Activated naive CD4-positive, alpha-beta T cell treated with anti-CD3 and anti-CD28 coated beads, Interleukin-2, amount 50 U/mL, for 16 hours (primary cell): Measurements from ENCODE around the gene KLHL29.

Experiments
- DNase-seq: peaks from one replicate; pipeline ENCODE4 v3.0.0-alpha.2; 2020

KLHL29 gene

GRCh38 chr2:23666980-23667357 is 282.0 kb downstream of the KLHL29 start:
- no peak for DNase-seq

DNA sequence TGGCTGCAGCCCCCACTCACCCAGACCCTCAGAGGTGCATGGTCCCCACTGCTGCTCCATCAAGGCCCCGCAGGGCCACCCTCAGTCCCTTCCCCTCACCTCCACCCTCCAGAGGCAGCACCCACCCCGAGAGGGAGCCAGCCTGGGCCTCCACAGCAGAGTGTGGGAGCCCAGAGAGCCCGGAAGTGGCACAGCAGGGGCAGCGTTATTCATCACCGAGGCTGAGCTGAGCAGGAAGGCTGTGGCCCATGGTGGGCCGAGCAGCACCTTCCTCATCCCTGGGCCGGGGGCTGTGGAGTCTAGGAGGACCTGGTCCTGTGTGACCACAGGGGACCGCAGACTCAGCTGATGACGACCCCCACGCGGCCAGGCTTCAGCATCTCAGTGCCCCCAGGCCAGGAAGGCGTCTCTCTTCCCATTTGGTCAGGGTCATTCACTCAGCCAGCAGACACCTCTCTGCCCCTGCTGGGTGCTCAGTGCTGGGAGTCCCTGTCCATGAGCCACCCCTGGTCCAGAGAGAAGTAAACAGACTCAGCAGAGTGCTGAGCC is 283.9 kb downstream of the KLHL29 start:
- no peak for DNase-seq

DNA sequence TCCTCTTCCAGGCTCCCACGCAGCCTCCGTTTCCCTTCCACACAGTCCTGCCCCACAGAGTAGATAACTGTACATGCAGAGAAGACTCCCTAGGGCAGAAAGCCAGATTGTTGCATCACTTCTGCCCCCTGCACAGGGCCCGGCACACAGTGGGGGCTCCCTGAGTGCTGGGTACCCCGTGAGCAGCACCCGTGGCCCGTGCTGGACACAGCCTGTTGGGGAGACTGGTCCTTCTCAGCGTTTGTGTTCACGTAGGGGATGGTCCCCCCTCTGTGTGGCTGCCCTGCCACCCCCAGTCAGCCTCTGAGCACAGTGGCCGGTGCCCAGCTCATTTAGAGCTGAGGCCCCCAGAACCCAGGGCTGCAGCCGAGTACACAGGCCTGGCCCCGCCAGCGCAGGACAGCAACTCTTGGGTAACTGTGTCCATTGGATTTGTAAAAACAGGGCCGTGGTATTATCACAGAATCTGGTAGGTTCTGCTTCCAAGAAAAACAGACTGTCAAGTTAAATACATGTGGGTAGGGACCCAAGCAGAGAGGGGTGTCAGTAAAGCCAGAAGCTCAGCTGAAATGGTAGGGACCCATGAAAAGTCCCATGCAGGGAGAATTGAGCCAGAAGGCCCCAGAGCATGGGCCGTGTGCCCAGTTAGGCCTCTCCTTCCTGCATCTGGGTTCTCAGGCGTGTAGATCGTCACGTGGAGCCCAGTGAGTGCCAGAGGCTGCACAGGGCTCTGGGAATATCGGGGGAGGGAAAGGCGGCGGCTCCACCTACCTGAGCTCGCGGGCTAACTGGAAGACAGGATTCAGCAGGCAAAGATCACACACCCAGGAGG is 284.6 kb downstream of the KLHL29 start:
- DNase-seq: no peak

- no peak for DNase-seq
Observed at GRCh38 chr2:23670245-23670592, 285.2 kb downstream of the KLHL29 start.

DNA sequence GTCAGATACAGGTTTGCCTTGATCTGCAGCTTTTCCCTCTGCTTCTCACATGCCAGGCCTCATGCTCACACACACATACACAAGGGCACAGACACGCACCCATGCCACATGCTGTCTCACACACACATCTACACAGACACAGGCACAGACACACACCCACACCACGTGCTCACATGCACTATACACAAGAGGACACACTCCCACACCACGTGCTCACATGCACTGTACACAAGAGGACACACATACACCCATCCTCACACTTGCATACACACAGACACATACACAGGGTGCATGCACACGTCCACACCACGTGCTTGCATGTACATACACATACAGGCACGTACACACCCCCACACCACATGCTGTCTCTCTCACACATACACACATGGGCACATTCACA is 288.1 kb downstream of the KLHL29 start:
- DNase-seq: no peak

GRCh38 chr2:23673830-23674679 is 289.1 kb downstream of the KLHL29 start:
- no peak for DNase-seq

DNA sequence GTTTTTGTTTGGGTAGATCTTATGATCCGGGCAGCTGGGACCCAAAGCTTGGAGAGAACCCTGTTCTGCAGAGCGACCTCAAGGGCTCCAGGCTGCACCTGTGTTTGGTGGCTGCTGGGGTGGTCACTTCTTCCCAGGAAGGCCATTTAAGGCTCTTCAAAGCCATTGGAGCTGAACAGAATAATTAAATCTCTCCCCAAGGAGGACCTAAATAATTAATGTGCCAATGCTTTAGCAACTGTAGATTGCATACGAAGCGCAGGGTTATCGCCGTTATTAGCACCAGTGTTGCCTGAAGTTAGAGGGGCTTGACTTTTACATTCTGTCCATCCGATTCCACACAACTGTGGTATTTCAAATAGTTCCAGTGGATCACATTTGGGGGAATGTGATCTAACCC is 290.5 kb downstream of the KLHL29 start:
- no peak for DNase-seq

- DNase-seq: no peak
Observed at GRCh38 chr2:23677836-23678235, 292.9 kb downstream of the KLHL29 start.

- no peak for DNase-seq
Observed at GRCh38 chr2:23679044-23679443, 294.1 kb downstream of the KLHL29 start.

GRCh38 chr2:23680951-23681350 is 296.0 kb downstream of the KLHL29 start:
- no peak for DNase-seq

DNA sequence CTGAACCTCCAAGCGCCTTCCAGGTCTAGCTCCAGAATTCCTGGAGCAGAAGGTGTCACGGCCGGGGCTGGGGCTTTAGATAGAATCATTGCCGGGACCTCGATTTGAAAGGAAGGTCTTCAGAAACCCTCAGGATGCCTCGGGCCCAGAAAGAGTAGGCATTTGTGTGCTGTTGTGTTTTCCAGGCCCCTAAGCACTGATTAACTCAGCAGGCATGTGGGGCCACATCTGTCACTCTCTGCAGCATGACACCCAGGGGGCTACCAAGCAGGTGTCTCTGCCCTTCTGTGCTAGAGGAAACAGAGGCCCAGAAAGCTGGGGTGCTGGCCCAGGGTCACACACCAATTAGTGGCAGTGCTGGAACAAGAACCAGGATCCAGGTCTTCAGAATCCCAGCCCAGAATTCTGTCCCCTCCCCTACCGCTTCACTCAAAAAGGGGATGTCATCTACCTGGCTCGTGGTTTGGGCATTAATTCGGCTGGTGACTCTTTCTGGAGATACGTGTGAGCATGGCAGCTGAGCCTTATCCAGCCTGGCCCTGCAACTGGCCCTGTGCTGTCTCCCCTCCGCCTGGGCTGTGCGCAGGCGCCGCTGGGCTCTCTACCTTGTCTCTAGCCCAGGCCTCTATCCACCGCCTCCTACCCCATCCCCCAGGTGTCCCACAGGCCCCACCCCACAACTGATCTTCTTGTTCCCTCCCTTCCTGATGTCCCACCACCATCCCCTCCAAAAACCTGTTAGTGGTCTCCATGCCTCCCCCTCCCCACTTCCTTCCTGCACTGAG is 296.6 kb downstream of the KLHL29 start:
- DNase-seq: no peak

GRCh38 chr2:23682481-23682880 is 297.5 kb downstream of the KLHL29 start:
- DNase-seq: no peak

DNA sequence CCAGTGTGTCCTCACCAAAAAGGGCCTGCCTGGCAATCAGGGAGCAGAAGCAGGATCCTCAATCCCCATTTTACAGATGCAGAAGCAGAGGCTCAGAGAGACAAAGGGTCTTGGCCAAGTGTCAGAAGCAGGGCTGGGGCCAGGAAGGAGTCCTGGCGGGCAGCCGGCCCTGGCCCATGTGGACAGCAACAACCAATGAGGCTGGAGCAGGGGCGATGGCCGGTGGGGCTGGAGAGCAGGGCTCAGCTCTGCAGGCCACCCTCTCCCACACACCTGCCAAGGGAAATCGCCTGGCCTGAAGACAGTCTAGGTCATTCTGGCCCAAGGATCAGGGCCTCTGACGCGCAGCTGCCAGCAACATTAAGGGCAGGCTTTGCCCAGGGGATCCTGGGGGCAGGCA is 298.0 kb downstream of the KLHL29 start:
- no peak for DNase-seq

- DNase-seq: no peak
Observed at GRCh38 chr2:23684395-23685176, 299.6 kb downstream of the KLHL29 start.

- DNase-seq: no peak
Observed at GRCh38 chr2:23685181-23685580, 300.2 kb downstream of the KLHL29 start.

GRCh38 chr2:23685706-23686105 is 300.7 kb downstream of the KLHL29 start:
- no peak for DNase-seq

GRCh38 chr2:23686405-23687029 is 301.5 kb downstream of the KLHL29 start:
- no peak for DNase-seq

- no peak for DNase-seq
Observed at GRCh38 chr2:23687214-23687613, 302.2 kb downstream of the KLHL29 start.

DNA sequence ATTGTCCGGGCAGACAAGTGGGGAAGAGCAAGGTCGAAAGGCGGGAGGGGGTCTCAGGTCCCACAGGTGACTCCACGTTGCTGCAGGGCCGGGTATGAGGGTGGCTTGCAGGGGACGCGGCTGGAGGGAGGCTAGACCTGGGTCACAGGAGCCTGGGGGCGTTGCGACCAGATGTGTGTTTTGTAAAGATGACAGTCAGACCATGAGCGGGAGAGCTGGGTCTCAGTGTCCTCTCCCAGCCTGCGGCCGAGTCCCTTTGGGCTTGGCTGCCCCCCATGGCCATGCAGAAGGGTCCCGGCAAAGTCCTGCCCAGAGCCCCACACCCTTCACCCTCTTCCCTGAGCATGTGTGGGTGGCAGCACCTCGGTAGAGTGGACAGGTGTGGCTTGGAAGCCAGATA is 302.7 kb downstream of the KLHL29 start:
- no peak for DNase-seq

GRCh38 chr2:23688486-23689130 is 303.6 kb downstream of the KLHL29 start:
- DNase-seq: no peak

GRCh38 chr2:23689131-23689700 is 304.2 kb downstream of the KLHL29 start:
- no peak for DNase-seq
